ENCODE data around the gene RNF166. TPM values are rescaled to one million over a fixed set of nuclear protein-coding genes. Genes with fewer than 3 reads are reported as not detected.

The RNF166 gene
- total and polyA plus RNA-seq, 2 of the 13 experiments (the other 11 are each of a cell fraction or from before 2014, with no cell fraction given): 21.4 to 23.0 TPM

DNA sequence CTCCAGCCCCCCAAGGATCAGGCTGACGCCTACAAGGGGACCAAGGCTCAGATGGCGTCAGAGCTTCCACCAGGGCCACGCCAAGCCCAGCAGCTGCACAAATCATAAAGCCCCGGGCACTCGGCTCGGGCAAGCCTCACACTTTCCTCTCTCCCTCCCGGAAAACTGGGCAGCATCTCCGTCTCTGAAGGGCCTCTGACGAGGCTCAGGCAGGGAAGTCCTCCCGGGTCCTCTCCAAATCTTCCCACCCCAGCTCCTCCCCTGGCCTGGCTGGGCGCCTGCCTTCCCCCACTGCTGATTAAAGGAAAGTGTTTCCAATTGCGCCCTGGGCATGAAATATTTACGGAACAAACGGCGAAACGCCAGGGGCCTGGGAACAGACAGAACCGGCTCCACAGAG, 40.3 kb upstream of the RNF166 start:
- Histone ChIP-seq H2AFZ (ENCODE audit: low read length) (no peak overlapping the region), H3K4me1 (ENCODE audit: insufficient read depth, low read length) (no peaks in the 10 kb centered on the region), H3K9ac (ENCODE audit: insufficient read depth, low read depth, low read length) (no peak overlapping the region), H3K9me3 (ENCODE audit: low read length) (no peaks in the 10 kb centered on the region), H3K27me3 (ENCODE audit: control insufficient read depth in 1 of 2, insufficient read depth in 2 of 2, low read length in 2 of 2) (no peaks in the 10 kb centered on the region; a peak in 1 of 5 replicates), H3K36me3 (replicated peaks in 1 of 2; ENCODE audit: control insufficient read depth in 1 of 2, insufficient read depth in 2 of 2, low read length in 2 of 2) (peaks cover 18 to 20% of the 10 kb centered on the region in 2 experiments; a peak in 4 of 5 replicates), H3K27ac (ENCODE audit: extremely low read length, insufficient read depth, low read length) (no peak overlapping the region), H3K4me2 (ENCODE audit: low read depth, low read length) (no peak overlapping the region), H3K79me2 (ENCODE audit: insufficient read depth, low read length) (no peaks in the 10 kb centered on the region), H4K20me1 (ENCODE audit: insufficient read depth, low read length) (peaks cover 5% of the 10 kb centered on the region), H3K4me3 (replicated peaks in 1 of 3; ENCODE audit: insufficient read depth in 1 of 3, low read depth in 2 of 3, low read length in 3 of 3) (no peak overlapping the region)
- ChIA-PET POLR2A (no interaction called here), CTCF (ENCODE audit: low intra/inter-chr PET ratio, low total read pairs) (no interaction called here)
- ATAC-seq: no peak
- in situ Hi-C loops (cut with HindIII; ENCODE audit: extremely low pct_ligation_motif_present, low pct_unique_long_range_greater_than_20kb): no loop called here
- no TSS peak for BruUV-seq (replicated peaks)
- no peak for DNase-seq (ENCODE audit: low spot score)
- 87% methylated on average over 16 of the region's 17 CpGs for WGBS (ENCODE audit: low lambda C conversion rate)
- FAIRE-seq: no peak
- no peak for TF ChIP-seq TRIM22 (IDR thresholded peaks at IDR 0.05)
- TF ChIP-seq SMYD3 (CRISPR knock-in tag; IDR thresholded peaks at IDR 0.05): no peak
- no peak for TF ChIP-seq ZNF180 (CRISPR knock-in tag; IDR thresholded peaks at IDR 0.05; ENCODE audit: borderline replicate concordance, low read depth)
- no peak for TF ChIP-seq NCOA2 (CRISPR knock-in tag; IDR thresholded peaks at IDR 0.05)
- TF ChIP-seq, protein P1, sequence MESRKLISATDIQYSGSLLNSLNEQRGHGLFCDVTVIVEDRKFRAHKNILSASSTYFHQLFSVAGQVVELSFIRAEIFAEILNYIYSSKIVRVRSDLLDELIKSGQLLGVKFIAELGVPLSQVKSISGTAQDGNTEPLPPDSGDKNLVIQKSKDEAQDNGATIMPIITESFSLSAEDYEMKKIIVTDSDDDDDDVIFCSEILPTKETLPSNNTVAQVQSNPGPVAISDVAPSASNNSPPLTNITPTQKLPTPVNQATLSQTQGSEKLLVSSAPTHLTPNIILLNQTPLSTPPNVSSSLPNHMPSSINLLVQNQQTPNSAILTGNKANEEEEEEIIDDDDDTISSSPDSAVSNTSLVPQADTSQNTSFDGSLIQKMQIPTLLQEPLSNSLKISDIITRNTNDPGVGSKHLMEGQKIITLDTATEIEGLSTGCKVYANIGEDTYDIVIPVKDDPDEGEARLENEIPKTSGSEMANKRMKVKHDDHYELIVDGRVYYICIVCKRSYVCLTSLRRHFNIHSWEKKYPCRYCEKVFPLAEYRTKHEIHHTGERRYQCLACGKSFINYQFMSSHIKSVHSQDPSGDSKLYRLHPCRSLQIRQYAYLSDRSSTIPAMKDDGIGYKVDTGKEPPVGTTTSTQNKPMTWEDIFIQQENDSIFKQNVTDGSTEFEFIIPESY (CRISPR knock-in tag; IDR thresholded peaks at IDR 0.05): no peak
- TF ChIP-seq ZBTB20 (CRISPR knock-in tag; IDR thresholded peaks at IDR 0.05; ENCODE audit: borderline replicate concordance, low read depth): no peak
- no peak for TF ChIP-seq EEA1 (CRISPR knock-in tag; IDR thresholded peaks at IDR 0.05; ENCODE audit: borderline replicate concordance)
- TF ChIP-seq ZFP82 (CRISPR knock-in tag; IDR thresholded peaks at IDR 0.05; ENCODE audit: borderline replicate concordance): no peak
- TF ChIP-seq ZNF605 (CRISPR knock-in tag; IDR thresholded peaks at IDR 0.05): no peak
- no peak for TF ChIP-seq REPIN1 (CRISPR knock-in tag; IDR thresholded peaks at IDR 0.05; ENCODE audit: borderline replicate concordance, low read depth)
- intact Hi-C loops (cut with micrococcal nuclease; ENCODE audit: unreplicated experiment): no loop called here
